A549 treated with ZK216348 at 1 μM for 4 hours (cell line): ENCODE results near the gene ZNF646. TPM values are rescaled to one million over a fixed set of nuclear protein-coding genes. Genes with fewer than 3 reads are reported as not detected.

Experiments used
- total RNA-seq: library from RNA; stranded (reverse); fragments of 200-300 nt; extraction: Qiagen RNA extraction; gene quantifications from 5 replicates; pipeline ENCODE4 v1.2.3, GENCODE V29; 2022; ENCODE audit warnings: low read depth

The ZNF646 gene, protein sequence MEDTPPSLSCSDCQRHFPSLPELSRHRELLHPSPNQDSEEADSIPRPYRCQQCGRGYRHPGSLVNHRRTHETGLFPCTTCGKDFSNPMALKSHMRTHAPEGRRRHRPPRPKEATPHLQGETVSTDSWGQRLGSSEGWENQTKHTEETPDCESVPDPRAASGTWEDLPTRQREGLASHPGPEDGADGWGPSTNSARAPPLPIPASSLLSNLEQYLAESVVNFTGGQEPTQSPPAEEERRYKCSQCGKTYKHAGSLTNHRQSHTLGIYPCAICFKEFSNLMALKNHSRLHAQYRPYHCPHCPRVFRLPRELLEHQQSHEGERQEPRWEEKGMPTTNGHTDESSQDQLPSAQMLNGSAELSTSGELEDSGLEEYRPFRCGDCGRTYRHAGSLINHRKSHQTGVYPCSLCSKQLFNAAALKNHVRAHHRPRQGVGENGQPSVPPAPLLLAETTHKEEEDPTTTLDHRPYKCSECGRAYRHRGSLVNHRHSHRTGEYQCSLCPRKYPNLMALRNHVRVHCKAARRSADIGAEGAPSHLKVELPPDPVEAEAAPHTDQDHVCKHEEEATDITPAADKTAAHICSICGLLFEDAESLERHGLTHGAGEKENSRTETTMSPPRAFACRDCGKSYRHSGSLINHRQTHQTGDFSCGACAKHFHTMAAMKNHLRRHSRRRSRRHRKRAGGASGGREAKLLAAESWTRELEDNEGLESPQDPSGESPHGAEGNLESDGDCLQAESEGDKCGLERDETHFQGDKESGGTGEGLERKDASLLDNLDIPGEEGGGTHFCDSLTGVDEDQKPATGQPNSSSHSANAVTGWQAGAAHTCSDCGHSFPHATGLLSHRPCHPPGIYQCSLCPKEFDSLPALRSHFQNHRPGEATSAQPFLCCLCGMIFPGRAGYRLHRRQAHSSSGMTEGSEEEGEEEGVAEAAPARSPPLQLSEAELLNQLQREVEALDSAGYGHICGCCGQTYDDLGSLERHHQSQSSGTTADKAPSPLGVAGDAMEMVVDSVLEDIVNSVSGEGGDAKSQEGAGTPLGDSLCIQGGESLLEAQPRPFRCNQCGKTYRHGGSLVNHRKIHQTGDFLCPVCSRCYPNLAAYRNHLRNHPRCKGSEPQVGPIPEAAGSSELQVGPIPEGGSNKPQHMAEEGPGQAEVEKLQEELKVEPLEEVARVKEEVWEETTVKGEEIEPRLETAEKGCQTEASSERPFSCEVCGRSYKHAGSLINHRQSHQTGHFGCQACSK (N-terminal part only)
- total RNA-seq, result 5.1 to 13.5 TPM (median 11.6 TPM) in 5 replicates

DNA sequence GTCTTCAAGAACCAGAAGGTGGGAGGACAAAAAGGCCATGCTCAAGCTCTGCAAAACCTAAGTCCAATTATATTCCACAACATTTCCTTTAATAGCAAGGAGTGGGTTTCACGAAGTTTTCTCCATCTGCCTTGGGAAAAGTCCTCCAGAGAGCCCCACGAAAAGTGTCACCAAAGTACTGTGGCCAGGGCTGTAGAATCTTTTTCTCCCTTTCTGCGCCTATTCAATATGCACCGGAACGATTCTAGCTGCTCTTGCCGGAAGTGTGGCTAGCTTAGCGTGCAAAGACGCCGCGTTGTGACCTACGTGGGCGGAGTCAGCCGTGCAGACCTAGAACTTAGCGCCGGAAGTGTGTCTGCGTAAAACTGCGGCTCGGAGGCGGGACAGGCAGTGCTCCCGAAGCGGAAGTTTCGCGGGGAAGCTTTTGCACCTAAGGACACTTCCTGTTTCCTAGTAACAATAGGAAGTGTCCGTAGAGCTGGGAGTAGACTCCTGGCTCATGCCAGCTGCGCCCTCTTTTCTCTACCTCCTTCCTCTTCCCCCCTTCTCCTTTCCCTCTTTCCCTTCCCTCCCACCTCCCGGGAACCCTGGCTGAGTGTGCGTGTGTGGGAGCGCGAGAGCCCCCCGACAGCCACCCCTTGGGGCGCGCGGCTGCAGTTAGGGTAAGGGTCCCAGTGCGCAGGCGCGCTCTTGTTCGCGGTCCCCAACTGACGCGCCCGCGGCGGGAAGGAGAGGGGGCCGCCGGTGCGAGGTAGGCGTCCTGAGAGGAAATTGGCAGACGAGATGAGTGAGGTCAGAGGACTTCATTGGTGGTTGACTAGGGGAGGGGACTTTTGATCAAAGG, at the start of gene ZNF646, which contains the start of gene ZNF668:
Gene ZNF646 (plus strand): TSS at position 453 of the 844 bp plus-strand sequence. CDS start 1,903 bp downstream, outside the sequence.
Gene ZNF668 (minus strand): TSS at position 271 of the 844 bp plus-strand sequence. CDS start 9,781 bp downstream, outside the sequence.

DNA sequence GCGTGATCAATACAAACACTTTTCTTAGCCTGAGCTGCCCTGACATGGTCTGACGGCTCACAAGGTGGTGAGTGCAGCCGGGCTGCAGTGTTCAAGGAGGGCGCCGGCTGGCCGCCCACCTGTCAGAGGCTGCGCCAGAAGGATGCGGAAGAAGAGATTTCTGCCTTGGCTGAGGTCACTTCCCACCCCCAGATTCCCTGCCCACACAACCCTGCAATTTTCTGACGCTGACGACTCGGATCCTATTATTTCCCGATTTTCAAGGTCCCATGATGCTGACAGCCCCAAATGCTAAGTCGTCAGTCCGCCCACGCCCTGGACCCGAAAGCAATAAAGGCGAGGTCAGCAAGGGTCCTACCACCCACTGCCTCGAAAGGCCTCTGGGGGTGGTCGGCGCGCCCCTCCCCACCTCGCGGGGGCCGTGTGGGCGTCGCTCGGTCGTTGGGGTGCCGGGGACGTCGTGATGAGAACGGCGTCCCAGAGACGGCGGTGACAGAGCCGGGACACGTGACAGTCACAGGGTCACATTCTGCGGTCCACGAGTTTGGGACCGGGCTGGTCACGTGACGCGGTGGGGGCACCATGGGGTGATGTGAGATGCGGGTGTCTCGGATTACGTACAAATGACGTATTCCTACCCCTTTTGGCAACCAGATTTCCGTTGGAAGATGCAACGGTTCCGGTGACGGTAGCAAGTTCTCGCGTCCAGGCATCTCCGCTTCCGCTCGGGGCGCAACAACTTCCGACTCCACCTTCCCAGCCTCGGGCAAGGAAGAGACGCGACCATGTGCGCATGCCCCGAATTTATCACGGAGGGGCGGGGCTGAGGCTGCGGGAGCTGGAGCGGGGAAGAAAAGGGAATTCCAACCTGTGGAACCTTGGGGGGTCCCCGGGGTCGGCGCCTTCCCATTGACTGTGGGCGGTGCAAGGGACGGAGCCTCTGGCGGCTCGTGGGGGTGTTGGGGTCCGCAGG, 41.2 kb upstream of the ZNF646 start, which contains the start of gene STX4:
Gene STX4 (plus strand): TSS at position 823 of the 973 bp plus-strand sequence. CDS start 248 bp downstream, outside the sequence.

DNA sequence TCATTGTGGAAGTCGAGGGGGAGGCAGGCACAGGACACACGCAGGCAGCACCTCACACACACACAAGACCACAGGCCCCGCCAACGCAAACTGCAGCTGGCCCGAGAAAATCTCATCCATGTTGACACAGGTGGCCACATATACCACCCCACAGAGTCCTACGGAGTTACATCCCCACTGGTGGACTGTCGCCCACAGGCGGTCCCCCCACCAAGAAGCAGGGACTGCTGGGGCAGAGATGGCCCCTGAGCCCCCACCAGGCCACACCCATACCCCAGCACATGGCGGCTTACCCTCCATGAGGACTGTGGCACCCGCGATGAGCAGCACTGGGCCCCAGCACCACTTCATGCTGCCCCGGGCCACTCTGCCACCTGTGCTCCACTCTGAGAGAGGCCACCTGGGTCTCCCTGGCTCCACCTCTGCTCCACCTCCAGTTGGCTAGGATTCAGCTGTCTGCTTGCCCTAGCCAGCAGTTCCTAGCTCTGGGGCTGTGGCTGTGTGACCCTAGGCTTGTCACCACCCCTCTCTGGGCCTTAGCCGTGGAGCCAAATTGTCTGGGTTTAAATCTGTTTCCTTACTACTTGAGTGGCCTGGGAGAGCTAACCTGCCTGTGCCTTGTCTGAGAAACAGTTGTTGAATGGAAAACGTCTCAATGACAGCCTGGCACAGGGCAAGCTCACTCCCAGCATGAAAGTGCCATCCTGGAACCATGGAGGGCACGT, 14.4 kb downstream of the ZNF646 start, which contains the start of gene PRSS53:
Gene PRSS53 (minus strand): TSS at position 485 of the 725 bp plus-strand sequence. CDS start 134 bp downstream, at position 351.

DNA sequence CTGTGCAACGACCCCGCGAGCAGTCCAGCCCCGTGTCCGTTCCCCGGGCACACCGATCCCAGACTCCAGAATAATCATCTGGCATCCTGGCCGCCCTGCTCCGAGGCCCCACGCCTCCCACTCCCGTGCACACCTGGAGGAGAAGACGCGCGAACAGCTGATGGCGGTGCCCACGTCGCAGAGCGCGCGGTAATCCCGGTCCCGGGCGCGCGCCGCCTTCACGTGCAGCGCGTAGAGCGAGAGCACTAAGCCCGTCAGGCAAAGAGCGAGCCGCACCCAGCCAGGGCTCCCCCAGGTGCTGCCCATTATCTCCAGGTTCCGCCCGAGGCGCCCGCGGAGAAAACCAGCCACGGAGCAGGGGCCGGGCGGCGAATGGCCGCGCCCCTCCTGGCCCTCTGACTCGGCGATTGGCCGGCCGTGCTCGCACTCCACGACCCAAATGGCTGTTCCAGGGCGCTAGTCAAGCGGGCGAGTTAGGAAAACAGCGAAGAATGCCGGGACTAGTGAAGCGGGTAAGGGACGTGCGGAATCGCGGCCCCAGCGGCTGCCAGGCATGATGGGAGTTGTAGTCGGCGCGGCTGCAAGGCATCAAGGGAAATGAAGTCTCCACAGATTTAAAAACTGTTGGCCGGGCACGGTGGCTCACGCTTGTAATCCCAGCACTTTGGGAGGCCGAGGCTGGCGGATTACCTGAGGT, 20.4 kb downstream of the ZNF646 start, which contains the start of gene VKORC1:
Gene VKORC1 (minus strand): TSS at position 374 of the 697 bp plus-strand sequence. CDS start 68 bp downstream, at position 306.

DNA sequence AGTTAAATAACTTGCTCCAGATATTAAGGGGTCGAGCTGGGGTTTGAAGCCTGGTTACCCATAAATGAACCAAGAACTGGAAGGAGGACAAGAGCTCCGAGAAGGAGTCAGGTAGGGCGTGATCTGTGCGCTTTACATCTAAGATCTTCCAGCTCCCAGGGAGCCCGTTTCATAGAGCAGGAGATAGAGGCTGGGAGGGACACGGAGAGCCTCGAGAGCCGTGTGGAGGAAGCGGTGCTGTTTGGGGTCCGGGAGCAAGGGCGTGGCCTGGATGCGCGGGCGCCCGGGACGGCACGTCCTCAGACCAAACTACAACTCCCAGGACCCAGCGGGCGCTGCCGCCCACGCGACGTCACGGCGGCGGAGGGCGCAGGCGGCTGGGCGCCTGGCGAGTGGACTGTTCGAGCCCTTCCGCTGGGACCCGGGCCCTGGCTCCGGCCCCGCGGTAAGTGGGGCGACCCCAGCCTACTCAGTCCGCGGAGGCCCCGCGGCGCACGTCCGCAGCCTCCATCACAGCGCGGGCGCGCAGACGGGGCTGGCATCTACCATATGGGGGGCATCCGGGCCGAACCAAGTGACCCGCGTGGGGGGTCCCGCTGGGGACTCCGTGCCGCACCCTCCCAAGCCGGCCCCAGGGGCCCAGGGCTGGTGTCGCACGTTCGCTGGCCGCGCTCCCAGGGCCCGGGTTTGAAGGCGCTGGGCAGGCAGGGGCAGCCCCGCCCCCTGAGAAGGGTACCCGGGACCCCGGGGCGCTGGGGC, 34.0 kb downstream of the ZNF646 start, which contains the start of gene BCKDK:
Gene BCKDK (plus strand): TSS at position 352 of the 759 bp plus-strand sequence. CDS start 838 bp downstream, outside the sequence.

DNA sequence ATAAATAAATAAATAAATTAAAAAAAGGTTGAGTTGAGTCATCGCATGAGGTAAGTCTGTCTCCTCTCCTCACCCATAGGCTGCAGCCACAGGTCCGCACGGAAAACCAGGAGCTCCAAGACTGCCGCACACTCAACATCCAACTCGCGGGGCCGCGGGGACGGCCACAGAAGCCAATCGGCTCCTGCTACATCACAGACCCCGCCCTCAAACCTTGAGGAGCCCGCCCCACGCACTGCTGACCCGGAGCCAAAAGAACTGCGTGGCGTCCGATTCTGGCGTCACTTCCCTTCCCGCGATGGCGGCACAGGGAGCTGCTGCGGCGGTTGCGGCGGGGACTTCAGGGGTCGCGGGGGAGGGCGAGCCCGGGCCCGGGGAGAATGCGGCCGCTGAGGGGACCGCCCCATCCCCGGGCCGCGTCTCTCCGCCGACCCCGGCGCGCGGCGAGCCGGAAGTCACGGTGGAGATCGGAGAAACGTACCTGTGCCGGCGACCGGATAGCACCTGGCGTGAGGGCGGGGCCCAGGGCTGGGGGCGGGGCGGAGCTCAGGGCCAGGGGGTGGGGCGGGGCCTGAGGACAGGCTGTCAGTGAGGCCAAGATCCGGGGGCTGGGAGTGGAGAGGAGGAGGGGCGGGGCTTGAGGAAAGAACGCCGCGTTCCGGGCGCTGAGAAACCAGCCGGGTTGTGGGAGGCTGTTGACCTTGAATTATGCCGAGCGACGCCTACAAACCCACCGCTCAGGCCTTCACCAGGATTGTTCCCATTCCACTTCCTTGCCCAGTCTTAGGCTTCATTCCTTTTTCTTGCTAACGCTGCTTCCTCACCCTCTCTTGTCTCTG, 43.4 kb downstream of the ZNF646 start, which contains the start of gene KAT8:
Gene KAT8 (plus strand): TSS at position 281 of the 839 bp plus-strand sequence. CDS start 18 bp downstream, at position 299.

Other genes with a start within 250 kb of the ZNF646 start
- 24.0 to 43.8 TPM (median 43.2 TPM) in 5 replicates for gene BCL7C, start 180.3 kb upstream of the ZNF646 start, total RNA-seq
- gene CTF1, start 177.8 kb upstream of the ZNF646 start, total RNA-seq, result 0.14 to 0.32 TPM (median 0.30 TPM) in 3 of 5 replicates, not detected in the others
- 8.6 to 23.7 TPM (median 22.0 TPM) in 5 replicates for gene FBXL19, start 150.8 kb upstream of the ZNF646 start, total RNA-seq
- gene ORAI3, start 125.4 kb upstream of the ZNF646 start, total RNA-seq, result 8.1 to 18.1 TPM (median 12.5 TPM) in 5 replicates
- gene SETD1A, start 116.7 kb upstream of the ZNF646 start, total RNA-seq, result 12.6 to 22.9 TPM (median 21.6 TPM) in 5 replicates
- 9.5 to 18.2 TPM (median 13.8 TPM) in 5 replicates for gene HSD3B7, start 89.2 kb upstream of the ZNF646 start, total RNA-seq
- gene STX1B, start 63.8 kb upstream of the ZNF646 start, total RNA-seq, result 1.6 to 2.9 TPM (median 1.8 TPM) in 5 replicates
- gene STX4, start 40.9 kb upstream of the ZNF646 start, total RNA-seq, result 48.5 to 73.3 TPM (median 68.5 TPM) in 5 replicates
- 7.2 to 21.8 TPM (median 16.1 TPM) in 5 replicates for gene ZNF668, start 182 bp upstream of the ZNF646 start, total RNA-seq
- gene PRSS53, start 14.5 kb downstream of the ZNF646 start, total RNA-seq, result 0.59 to 2.0 TPM (median 1.3 TPM) in 5 replicates
- gene VKORC1, start 20.4 kb downstream of the ZNF646 start, total RNA-seq, result 86.0 to 147 TPM (median 138 TPM) in 5 replicates
- 31.9 to 56.2 TPM (median 47.4 TPM) in 5 replicates for gene BCKDK, start 34.0 kb downstream of the ZNF646 start, total RNA-seq
- gene KAT8, start 43.2 kb downstream of the ZNF646 start, total RNA-seq, result 32.5 to 46.4 TPM (median 43.1 TPM) in 5 replicates
- 0.80 to 1.2 TPM (median 0.91 TPM) in 5 replicates for gene PRSS8, start 61.3 kb downstream of the ZNF646 start, total RNA-seq
- gene PRSS36, start 75.6 kb downstream of the ZNF646 start, total RNA-seq, result 0.83 to 2.0 TPM (median 0.93 TPM) in 5 replicates
- gene FUS, start 105.7 kb downstream of the ZNF646 start, total RNA-seq, result 500 to 693 TPM (median 524 TPM) in 5 replicates
- 22.6 to 44.7 TPM (median 37.8 TPM) in 5 replicates for gene PYCARD, start 128.3 kb downstream of the ZNF646 start, total RNA-seq
- 0.06 to 0.12 TPM (median 0.09 TPM) in 3 of 5 replicates, not detected in the others for gene TRIM72, start 139.7 kb downstream of the ZNF646 start, total RNA-seq
- not detected in 5 replicates for gene PYDC1, start 142.7 kb downstream of the ZNF646 start, total RNA-seq
- 0.92 to 3.6 TPM (median 1.8 TPM) in 5 replicates for gene ITGAM, start 185.6 kb downstream of the ZNF646 start, total RNA-seq